GM06990 (cell line): Measurements from ENCODE around the gene RNF169.

Source experiments
- DNase-seq: peaks from one replicate; pipeline ENCODE4 v3.0.0-alpha.2; 2011; ENCODE audit not compliant: insufficient read length; ENCODE audit errors: extremely low read depth
- H3K27me3 ChIP-seq: replicated peaks from 2 replicates; pipeline ENCODE4 v1.6.0; 2011; ENCODE audit warnings: low read length; ENCODE audit not compliant: control insufficient read depth, insufficient read depth
- H3K36me3 ChIP-seq: 2 replicates; pipeline ENCODE4 v1.5.1; 2011; ENCODE audit warnings: low read length; ENCODE audit not compliant: control insufficient read depth, insufficient read depth
- H3K4me3 ChIP-seq: replicated peaks from 2 replicates; pipeline ENCODE4 v1.5.1; 2011; ENCODE audit warnings: low read depth, mild to moderate bottlenecking, control low read depth, low read length
- CTCF ChIP-seq: IDR thresholded peaks from 2 replicates; pipeline ENCODE4 v1.5.1; 2011; ENCODE audit warnings: low read length, control low read depth, mild to moderate bottlenecking, inconsistent platforms; ENCODE audit not compliant: insufficient read depth, poor library complexity, severe bottlenecking

Gene RNF169

GRCh38 chr11:74714904-74715303, 33.7 kb upstream of the RNF169 start:
- Histone ChIP-seq H3K4me3 (no peak overlapping the region), H3K36me3 (no peaks in the 10 kb centered on the region), H3K27me3 (no peaks in the 10 kb centered on the region)
- TF ChIP-seq CTCF = no peak
- no peak for DNase-seq

GRCh38 chr11:74717221-74717969, 31.3 kb upstream of the RNF169 start:
- Histone ChIP-seq H3K4me3 (no peak overlapping the region), H3K36me3 (no peaks in the 10 kb centered on the region), H3K27me3 (no peaks in the 10 kb centered on the region)
- DNase-seq = no peak
- no peak for TF ChIP-seq CTCF

- TF ChIP-seq CTCF = no peak
- DNase-seq = no peak
- Histone ChIP-seq H3K4me3 (no peak overlapping the region), H3K36me3 (no peaks in the 10 kb centered on the region), H3K27me3 (no peaks in the 10 kb centered on the region)
Observed at GRCh38 chr11:74719011-74719410, 29.6 kb upstream of the RNF169 start.

GRCh38 chr11:74720596-74721478, 27.8 kb upstream of the RNF169 start:
- no peak overlapping the region for H3K4me3 ChIP-seq
- no peak for TF ChIP-seq CTCF
- no peaks in the 10 kb centered on the region for H3K27me3 ChIP-seq
- no peaks in the 10 kb centered on the region for H3K36me3 ChIP-seq
- no peak for DNase-seq

- Histone ChIP-seq H3K4me3 (no peak overlapping the region), H3K36me3 (no peaks in the 10 kb centered on the region), H3K27me3 (no peaks in the 10 kb centered on the region)
- no peak for TF ChIP-seq CTCF
- DNase-seq = no peak
Observed at GRCh38 chr11:74721479-74721835, 27.2 kb upstream of the RNF169 start.
